RWPE1 (cell line): ENCODE measurements around the gene MYBBP1A.
"Not testable (repeated sequence)": the region's sequence is repeated elsewhere in the genome, so short reads cannot be mapped to it uniquely, and the experiment has no call there.

Experiments
- CTCF ChIA-PET: fragments of 350-600 bp; sonication (Branson Sonifier 250); formaldehyde crosslinking; extraction: SDS; loops from one replicate; lab custom pipeline; 2021; lab: Yijun Ruan, JAX
- POLR2A ChIA-PET: fragments of 400-600 bp; formaldehyde crosslinking; extraction: SDS; loops from one replicate; lab custom pipeline; 2020; ENCODE audit warnings: antibody characterized with exemption; ENCODE audit not compliant: low non-redundant PET; lab: Yijun Ruan, JAX
- DNase-seq: peaks from one replicate; pipeline ENCODE4 v3.0.0; 2012; ENCODE audit warnings: low spot score
- H3K27ac ChIP-seq: fragments of 450-650 bp; 2 replicates; pipeline ENCODE4 v1.5.1; 2017
- TF ChIP-seq, protein P1 (sequence below): fragments of 450-650 bp; conservative IDR thresholded peaks from 2 replicates; pipeline ENCODE4 v1.5.1; 2017; ENCODE audit warnings: low read depth, mild to moderate bottlenecking

MYBBP1A gene

DNA sequence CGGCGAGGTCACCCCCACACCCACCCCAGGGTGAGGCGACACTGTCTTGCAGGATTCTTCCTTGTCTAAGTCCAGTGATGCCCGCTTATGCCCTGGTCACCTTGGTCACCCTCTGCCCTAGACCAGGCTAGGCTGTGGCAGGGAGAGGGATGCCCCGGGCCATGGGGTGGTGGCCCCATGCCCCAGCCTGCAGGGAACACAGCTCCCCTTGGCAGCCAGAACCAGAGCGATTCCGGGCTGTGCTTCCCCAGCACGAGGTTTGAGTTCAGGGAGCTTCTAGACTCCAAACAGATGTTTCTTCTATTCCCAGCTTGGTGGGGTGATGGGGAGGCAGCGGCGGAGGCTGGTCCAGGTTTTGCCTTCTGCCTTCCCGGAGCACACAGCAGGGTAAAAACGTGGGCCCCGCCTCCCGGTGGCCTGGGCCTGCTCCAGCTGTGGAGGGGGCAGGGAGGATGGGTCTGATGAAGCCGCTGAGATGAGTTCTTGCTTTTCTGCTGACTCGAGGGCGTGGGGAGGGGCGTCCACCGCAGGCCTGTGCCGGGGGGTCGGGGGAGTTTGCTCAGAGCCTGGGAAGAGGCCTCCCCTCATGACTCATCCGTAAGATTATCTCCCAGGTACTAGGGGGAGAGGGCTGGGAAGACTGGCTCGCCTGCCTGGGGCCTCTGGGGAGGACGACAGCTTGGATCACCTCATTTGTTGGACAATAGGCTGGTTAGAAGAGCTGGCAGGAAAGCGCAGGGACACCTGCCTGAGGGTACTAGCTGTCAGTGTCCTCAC lies 44.5 kb upstream of the MYBBP1A start:
- DNase-seq, result no peak
- POLR2A ChIA-PET, result no interaction called here
- CTCF ChIA-PET, result interaction anchor here (0.5 to 2.4 kb wide), 3 partner anchors 33 to 606 kb away, joined by 3 to 7 read pairs (median 5); no protein-coding TSS in a partner anchor
- H3K27ac ChIP-seq, result no peak overlapping the region
- TF ChIP-seq, protein P1, sequence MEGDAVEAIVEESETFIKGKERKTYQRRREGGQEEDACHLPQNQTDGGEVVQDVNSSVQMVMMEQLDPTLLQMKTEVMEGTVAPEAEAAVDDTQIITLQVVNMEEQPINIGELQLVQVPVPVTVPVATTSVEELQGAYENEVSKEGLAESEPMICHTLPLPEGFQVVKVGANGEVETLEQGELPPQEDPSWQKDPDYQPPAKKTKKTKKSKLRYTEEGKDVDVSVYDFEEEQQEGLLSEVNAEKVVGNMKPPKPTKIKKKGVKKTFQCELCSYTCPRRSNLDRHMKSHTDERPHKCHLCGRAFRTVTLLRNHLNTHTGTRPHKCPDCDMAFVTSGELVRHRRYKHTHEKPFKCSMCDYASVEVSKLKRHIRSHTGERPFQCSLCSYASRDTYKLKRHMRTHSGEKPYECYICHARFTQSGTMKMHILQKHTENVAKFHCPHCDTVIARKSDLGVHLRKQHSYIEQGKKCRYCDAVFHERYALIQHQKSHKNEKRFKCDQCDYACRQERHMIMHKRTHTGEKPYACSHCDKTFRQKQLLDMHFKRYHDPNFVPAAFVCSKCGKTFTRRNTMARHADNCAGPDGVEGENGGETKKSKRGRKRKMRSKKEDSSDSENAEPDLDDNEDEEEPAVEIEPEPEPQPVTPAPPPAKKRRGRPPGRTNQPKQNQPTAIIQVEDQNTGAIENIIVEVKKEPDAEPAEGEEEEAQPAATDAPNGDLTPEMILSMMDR, result no peak

DNA sequence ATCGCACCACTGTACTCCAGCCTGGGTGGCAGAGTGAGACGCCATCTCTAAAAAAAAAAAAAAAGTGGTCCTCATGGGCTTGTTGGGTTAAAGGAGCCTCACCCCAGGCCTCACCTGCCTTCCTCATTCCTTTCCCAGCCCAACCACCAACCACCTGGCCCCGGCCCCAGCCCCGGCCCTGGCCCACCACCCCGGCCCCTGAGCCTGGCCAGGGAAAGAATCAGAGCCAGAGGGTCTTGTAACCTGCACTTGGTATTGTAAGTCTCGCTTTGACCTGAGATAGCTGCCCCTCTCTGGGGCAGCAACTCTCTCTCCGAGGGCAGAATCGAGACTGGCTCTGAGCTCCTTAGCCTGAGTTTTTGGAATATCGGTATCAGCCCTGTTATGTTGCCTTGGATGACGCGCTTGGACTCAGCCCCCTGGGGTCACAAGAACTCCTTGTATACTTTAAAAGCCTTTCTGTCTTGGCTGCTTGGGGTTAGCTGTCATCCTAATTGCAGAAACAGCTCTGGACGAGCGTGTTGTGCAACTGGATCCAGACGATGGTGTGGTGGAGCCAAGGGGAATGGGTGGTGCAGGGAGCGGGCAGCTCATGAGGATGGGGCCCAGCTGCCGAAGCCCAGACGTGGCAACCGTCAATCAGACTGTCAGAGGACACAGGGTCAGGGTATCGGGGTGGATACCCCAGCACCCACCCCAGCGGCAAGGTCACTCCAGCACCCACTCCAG lies 43.8 kb upstream of the MYBBP1A start:
- POLR2A ChIA-PET, result no interaction called here
- CTCF ChIA-PET, result interaction anchor here (0.5 to 2.4 kb wide), 2 partner anchors 32 to 607 kb away, joined by 3 to 7 read pairs; no protein-coding TSS in a partner anchor

DNA sequence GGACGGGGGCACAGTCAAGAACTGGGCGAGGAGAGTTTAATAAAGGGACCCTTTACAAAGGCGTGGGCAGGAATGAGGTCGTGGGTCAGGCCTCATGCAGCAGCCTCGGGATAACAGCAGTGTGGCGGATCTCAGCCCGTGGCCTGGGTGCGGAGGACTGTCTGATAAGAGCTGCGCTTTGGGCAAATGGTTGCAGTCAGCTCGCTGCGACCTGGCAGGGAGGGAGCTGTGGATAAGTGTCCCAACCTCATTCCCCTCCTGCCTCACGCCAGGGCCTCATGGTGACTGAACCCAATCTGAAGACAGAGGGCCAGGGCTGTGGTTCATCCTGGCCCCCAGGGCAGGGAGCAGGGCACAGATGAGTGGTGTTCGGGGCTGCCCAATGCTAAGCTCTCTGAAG lies 42.8 kb upstream of the MYBBP1A start:
- TF ChIP-seq, protein P1, result no peak
- H3K27ac ChIP-seq, result no peak overlapping the region
- DNase-seq, result no peak
- ChIA-PET POLR2A (no interaction called here), CTCF (interaction anchor here (1.2 to 2.4 kb wide), 2 partner anchors 31 kb away, joined by 6 to 7 read pairs; no protein-coding TSS in a partner anchor)

More for the DNA sequence above, 43.8 kb upstream of the MYBBP1A start:
- TF ChIP-seq, protein P1, result no peak
- no peak for DNase-seq
- H3K27ac ChIP-seq, result no peak overlapping the region

DNA sequence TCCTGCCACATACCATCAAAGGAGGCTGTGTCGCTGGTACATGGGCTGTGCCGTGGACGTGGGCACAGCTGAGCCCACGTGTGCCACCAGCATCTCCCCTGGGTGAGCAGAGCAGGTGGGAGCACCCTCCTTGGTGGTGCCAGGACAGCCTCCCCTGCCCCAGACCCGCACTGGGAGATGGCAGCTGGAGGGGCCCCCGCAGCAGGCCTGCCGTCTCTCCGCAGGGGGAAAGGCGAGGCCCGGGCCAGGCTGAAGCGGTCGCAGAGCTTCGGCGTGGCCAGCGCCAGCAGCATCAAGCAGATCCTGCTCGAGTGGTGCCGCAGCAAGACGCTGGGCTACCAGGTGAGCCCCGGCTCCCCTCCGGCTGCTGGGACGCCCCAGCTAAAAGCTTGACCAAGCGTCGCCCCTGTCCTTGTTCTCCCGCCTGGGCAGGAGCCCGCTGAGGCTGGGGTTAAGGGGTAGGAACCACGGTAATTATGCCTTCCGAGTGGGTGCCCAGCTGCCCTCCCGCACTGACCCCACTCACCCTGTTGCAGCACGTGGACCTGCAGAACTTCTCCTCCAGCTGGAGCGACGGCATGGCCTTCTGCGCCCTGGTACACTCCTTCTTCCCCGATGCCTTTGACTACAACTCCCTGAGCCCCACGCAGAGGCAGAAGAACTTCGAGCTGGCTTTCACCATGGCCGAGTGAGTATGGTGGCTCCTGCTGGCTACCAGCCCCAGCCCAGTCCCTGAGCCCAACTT lies 41.6 kb upstream of the MYBBP1A start:
- POLR2A ChIA-PET, result no interaction called here
- CTCF ChIA-PET, result interaction anchor here (1.2 kb wide), 1 partner anchor 30 kb away, joined by 6 read pairs; no protein-coding TSS in a partner anchor
- TF ChIP-seq, protein P1, result no peak
- H3K27ac ChIP-seq, result no peak overlapping the region
- DNase-seq, result no peak

DNA sequence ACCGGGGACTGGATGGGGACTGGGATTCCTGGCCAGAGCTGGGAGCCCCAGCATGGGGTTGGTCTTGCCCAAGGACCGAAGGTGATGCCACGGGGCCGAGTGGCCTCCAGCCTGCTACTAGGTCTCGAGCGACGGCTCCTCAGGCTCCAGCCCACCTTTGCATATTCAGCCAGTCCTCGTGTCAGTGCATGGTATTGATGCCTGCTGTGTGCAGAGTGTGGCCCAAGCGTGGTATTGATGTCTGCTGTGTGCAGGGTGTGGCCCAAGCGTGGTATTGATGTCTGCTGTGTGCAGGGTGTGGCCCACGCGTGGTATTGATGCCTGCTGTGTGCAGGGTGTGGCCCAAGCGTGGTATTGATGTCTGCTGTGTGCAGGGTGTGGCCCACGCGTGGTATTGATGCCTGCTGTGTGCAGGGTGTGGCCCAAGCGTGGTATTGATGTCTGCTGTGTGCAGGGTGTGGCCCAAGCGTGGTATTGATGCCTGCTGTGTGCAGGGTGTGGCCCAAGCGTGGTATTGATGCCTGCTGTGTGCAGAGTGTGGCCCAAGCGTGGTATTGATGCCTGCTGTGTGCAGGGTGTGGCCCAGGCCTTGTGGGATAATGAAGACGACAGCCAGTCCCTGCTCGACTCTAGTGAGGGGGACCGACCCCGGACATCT lies 40.6 kb upstream of the MYBBP1A start:
- POLR2A ChIA-PET, DNase-seq, H3K27ac ChIP-seq, CTCF ChIA-PET: not testable (repeated sequence)

DNA sequence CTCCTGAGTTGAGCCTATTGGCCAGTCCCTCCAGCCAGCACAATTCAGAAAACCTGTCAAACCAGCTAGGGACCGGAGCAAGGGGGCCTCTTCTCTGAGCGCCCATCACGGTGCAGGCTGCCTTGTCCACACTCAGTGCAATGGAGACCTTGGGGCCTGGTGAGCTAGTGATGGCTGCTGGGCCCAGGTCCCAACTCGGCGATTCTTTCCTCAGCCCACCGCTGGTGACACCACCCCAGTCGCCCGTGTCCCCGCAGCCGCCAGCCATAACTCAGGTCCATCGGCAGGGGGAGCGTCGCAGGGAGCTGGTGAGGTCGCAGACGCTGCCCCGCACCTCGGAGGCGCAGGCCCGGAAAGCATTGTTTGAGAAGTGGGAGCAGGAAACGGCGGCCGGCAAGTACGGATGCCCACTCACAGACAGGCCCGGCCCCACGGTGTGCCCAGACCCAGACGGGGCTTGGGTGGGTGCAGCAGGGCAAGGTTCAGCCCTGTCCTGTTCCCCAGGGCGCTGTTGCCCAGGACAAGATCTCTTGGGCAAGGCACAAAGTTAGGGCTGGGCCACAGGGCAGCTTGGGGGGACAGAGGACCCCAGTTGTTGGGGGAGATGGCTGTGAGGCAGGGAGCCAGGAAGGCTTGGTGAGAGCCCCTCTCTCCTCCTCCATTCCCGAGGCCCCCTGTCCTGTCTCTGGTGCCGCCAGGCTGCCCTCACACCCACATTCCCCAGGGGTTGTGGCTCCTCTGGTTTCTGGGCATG lies 39.9 kb upstream of the MYBBP1A start:
- no peak overlapping the region for H3K27ac ChIP-seq
- TF ChIP-seq, protein P1, result no peak
- POLR2A ChIA-PET, result no interaction called here
- no peak for DNase-seq
- CTCF ChIA-PET, result interaction anchor here (0.6 kb wide), 1 partner anchor 90 kb away, joined by 4 read pairs; no protein-coding TSS in a partner anchor
